Thyroid gland (tissue), 4 donors: ENCODE measurements around the gene LAMP2.

Experiments
- CTCF ChIP-seq, 6 experiments: fragments of 200-600 bp in 3 of 6; fragments of 450-650 bp in 3 of 6; sonication (generic) in 3 of 6; IDR thresholded peaks; one replicate each; pipeline ENCODE4 v1.5.1; 2016 to 2019; ENCODE audit warnings: antibody characterized with exemption in 6 of 6, mild to moderate bottlenecking in 2 of 6, inconsistent platforms in 1 of 6, moderate library complexity in 1 of 6
- POLR2A ChIP-seq, 2 donors: fragments of 450-650 bp; IDR thresholded peaks; one replicate each; pipeline ENCODE4 v1.6.1; 2017; ENCODE audit warnings: antibody characterized with exemption in 2 of 2, mild to moderate bottlenecking in 2 of 2, moderate library complexity in 1 of 2

GRCh38 chrX:120468071-120468470 lies 1.0 kb downstream of the LAMP2 start:
- no peak for TF ChIP-seq CTCF (IDR thresholded peaks at IDR 0.05)
- TF ChIP-seq POLR2A (IDR thresholded peaks at IDR 0.05): no peak
